SK-N-SH treated with all-trans-retinoic acid at 6 μM for 48 hours (cell line): ENCODE measurements around the gene CLSTN2.

ENCODE experiments used
- ATAC-seq: fragments of 200-7000 bp; cut with Tn5 transposase; 3 replicates; pipeline ENCODE4 v1.9.1; 2020; ENCODE audit warnings: mild to moderate bottlenecking, moderate library complexity
- ARNTL ChIP-seq: fragments of 450-650 bp; formaldehyde crosslinking; IDR thresholded peaks from 2 replicates; pipeline ENCODE4 v1.5.0; 2020; ENCODE audit warnings: low read depth, mild to moderate bottlenecking, moderate library complexity, borderline replicate concordance
- BACH2 ChIP-seq: fragments of 250-450 bp; sonication (Bioruptor Pico); IDR thresholded peaks from 2 replicates; pipeline ENCODE4 v1.9.0; 2021; ENCODE audit warnings: mild to moderate bottlenecking, borderline replicate concordance
- CSDC2 ChIP-seq: fragments of 250-450 bp; sonication (Bioruptor Pico); IDR thresholded peaks from 2 replicates; pipeline ENCODE4 v1.5.0; 2020; ENCODE audit warnings: mild to moderate bottlenecking, moderate library complexity
- CSRNP3 ChIP-seq: fragments of 250-450 bp; sonication (Bioruptor Pico); IDR thresholded peaks from 2 replicates; pipeline ENCODE4 v1.5.1; 2021; ENCODE audit warnings: mild to moderate bottlenecking, moderate library complexity
- ESRRG ChIP-seq: fragments of 250-450 bp; sonication (Bioruptor Pico); IDR thresholded peaks from 2 replicates; pipeline ENCODE4 v1.6.1; 2021; ENCODE audit warnings: mild to moderate bottlenecking
- GLIS3 ChIP-seq: fragments of 250-450 bp; sonication (Bioruptor Pico); IDR thresholded peaks from 2 replicates; pipeline ENCODE4 v1.5.0; 2020; ENCODE audit warnings: mild to moderate bottlenecking, moderate library complexity
- ISL1 ChIP-seq: fragments of 250-450 bp; sonication (Bioruptor Pico); IDR thresholded peaks from 2 replicates; pipeline ENCODE4 v2.1.2; 2022; ENCODE audit warnings: mild to moderate bottlenecking, moderate library complexity
- OSR1 ChIP-seq: fragments of 250-450 bp; sonication (Bioruptor Pico); IDR thresholded peaks from 2 replicates; pipeline ENCODE4 v1.8.0; 2022; ENCODE audit warnings: moderate library complexity, mild to moderate bottlenecking, inconsistent platforms
- PPARA ChIP-seq: fragments of 250-450 bp; sonication (Bioruptor Pico); IDR thresholded peaks from 2 replicates; pipeline ENCODE4 v1.5.0; 2020; ENCODE audit warnings: mild to moderate bottlenecking, borderline replicate concordance
- RARB ChIP-seq: fragments of 250-450 bp; sonication (Bioruptor Pico); IDR thresholded peaks from 2 replicates; pipeline ENCODE4 v1.8.0; 2021; ENCODE audit warnings: mild to moderate bottlenecking, moderate library complexity
- SNAI2 ChIP-seq: fragments of 250-450 bp; sonication (Bioruptor Pico); IDR thresholded peaks from 2 replicates; pipeline ENCODE4 v1.5.0; 2020; ENCODE audit warnings: mild to moderate bottlenecking, moderate library complexity
- TCF4 ChIP-seq: fragments of 250-450 bp; sonication (Bioruptor Pico); IDR thresholded peaks from 2 replicates; pipeline ENCODE4 v1.8.0; 2021; ENCODE audit warnings: mild to moderate bottlenecking, moderate library complexity, borderline replicate concordance
- TOX ChIP-seq: fragments of 250-450 bp; sonication (Bioruptor Pico); IDR thresholded peaks from 2 replicates; pipeline ENCODE4 v1.8.0; 2021; ENCODE audit warnings: mild to moderate bottlenecking, moderate library complexity, borderline replicate concordance
- ZC3H10 ChIP-seq: fragments of 250-450 bp; sonication (Bioruptor Pico); IDR thresholded peaks from 2 replicates; pipeline ENCODE4 v1.5.1; 2021; ENCODE audit warnings: mild to moderate bottlenecking, moderate library complexity
- ZFP30 ChIP-seq: fragments of 450-650 bp; formaldehyde crosslinking; IDR thresholded peaks from 2 replicates; pipeline ENCODE4 v1.5.0; 2022; ENCODE audit warnings: mild to moderate bottlenecking, moderate library complexity
- ZNF565 ChIP-seq: fragments of 450-650 bp; formaldehyde crosslinking; conservative IDR thresholded peaks from 2 replicates; pipeline ENCODE4 v1.5.0; 2020; ENCODE audit warnings: low read depth, mild to moderate bottlenecking, moderate library complexity
- ZNF70 ChIP-seq: fragments of 450-650 bp; formaldehyde crosslinking; IDR thresholded peaks from 2 replicates; pipeline ENCODE4 v1.5.0; 2020; ENCODE audit warnings: mild to moderate bottlenecking, moderate library complexity
- ZNF8 ChIP-seq: fragments of 450-650 bp; formaldehyde crosslinking; IDR thresholded peaks from 2 replicates; pipeline ENCODE4 v1.5.0; 2020; ENCODE audit warnings: mild to moderate bottlenecking, moderate library complexity
- TF ChIP-seq, protein P1 (sequence below): fragments of 250-450 bp; sonication (Bioruptor Pico); IDR thresholded peaks from 2 replicates; pipeline ENCODE4 v1.8.0; 2020; ENCODE audit warnings: mild to moderate bottlenecking, moderate library complexity, borderline replicate concordance
- TF ChIP-seq, protein P2 (sequence below): fragments of 250-450 bp; sonication (Bioruptor Pico); IDR thresholded peaks from 2 replicates; pipeline ENCODE4 v1.5.1; 2020; ENCODE audit warnings: low read depth, mild to moderate bottlenecking, moderate library complexity
- TF ChIP-seq, protein P3 (sequence below): fragments of 250-450 bp; sonication (Bioruptor Pico); IDR thresholded peaks from 2 replicates; pipeline ENCODE4 v1.5.0; 2020; ENCODE audit warnings: mild to moderate bottlenecking, moderate library complexity
- TF ChIP-seq, protein P4 (sequence below): fragments of 250-450 bp; sonication (Bioruptor Pico); IDR thresholded peaks from 2 replicates; pipeline ENCODE4 v1.8.0; 2021; ENCODE audit warnings: low read depth, mild to moderate bottlenecking, moderate library complexity, borderline replicate concordance

CLSTN2 gene

GRCh38 chr3:140430494-140430893 lies 495.5 kb downstream of the CLSTN2 start (continued):
- TF ChIP-seq RARB (CRISPR knock-in tag), result no peak

DNA sequence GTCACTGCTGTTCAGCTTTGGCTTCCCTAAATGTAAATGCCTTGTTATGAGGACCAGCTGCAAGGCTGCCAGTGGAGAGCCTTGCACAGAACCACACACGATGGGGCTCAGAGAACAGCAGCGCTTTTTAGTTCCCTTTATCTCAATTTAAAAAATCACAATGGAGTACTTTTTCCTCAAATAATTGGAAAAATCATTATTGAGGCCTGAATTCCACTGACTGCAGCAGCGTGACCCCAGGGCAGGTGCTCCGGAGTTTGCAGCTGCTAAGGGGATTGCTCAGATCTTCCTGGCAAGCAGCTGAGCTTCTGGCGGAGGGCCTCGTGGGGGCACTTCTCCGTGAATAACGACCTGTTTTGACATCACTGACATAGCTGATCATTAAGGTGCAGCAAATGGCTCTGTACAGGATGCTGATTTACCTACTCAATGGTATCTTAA lies 497.3 kb downstream of the CLSTN2 start:
- no peak for ATAC-seq

DNA sequence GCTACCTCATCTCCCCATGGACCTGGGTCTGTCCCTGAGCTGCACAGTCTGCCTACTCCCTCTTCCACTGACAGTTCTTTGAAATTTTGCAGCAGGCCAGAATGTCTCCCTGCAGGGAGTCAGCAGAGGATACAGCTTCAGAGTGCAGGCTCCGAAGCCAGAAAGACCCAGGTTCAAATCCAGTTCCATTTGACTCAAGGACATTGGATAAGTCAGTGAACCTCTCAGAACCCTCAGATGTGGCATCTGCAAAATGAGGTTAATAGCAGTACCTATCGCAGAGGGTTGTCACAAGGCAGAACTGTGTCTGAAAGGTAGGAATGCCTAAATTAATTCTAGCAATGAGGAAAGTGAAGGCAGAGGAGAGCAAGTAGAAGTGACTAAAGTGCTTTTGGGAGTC lies 498.4 kb downstream of the CLSTN2 start:
- no peak for ATAC-seq
- TF ChIP-seq ZNF8 (CRISPR knock-in tag), result no peak

More for the DNA sequence above, 497.3 kb downstream of the CLSTN2 start:
- no peak for TF ChIP-seq ZNF70 (CRISPR knock-in tag)
- no peak for TF ChIP-seq CSRNP3
- no peak for TF ChIP-seq ZNF565 (CRISPR knock-in tag)
- no peak for TF ChIP-seq TOX (CRISPR knock-in tag)
- TF ChIP-seq BACH2 (CRISPR knock-in tag), result no peak
- no peak for TF ChIP-seq ESRRG
- TF ChIP-seq, protein P1, sequence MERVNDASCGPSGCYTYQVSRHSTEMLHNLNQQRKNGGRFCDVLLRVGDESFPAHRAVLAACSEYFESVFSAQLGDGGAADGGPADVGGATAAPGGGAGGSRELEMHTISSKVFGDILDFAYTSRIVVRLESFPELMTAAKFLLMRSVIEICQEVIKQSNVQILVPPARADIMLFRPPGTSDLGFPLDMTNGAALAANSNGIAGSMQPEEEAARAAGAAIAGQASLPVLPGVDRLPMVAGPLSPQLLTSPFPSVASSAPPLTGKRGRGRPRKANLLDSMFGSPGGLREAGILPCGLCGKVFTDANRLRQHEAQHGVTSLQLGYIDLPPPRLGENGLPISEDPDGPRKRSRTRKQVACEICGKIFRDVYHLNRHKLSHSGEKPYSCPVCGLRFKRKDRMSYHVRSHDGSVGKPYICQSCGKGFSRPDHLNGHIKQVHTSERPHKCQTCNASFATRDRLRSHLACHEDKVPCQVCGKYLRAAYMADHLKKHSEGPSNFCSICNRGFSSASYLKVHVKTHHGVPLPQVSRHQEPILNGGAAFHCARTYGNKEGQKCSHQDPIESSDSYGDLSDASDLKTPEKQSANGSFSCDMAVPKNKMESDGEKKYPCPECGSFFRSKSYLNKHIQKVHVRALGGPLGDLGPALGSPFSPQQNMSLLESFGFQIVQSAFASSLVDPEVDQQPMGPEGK (CRISPR knock-in tag), result no peak
- no peak for TF ChIP-seq ZFP30 (CRISPR knock-in tag)
- no peak for TF ChIP-seq RARB (CRISPR knock-in tag)
- no peak for TF ChIP-seq ARNTL (CRISPR knock-in tag)
- no peak for TF ChIP-seq ZNF8 (CRISPR knock-in tag)
- TF ChIP-seq ZC3H10 (CRISPR knock-in tag), result no peak
- TF ChIP-seq OSR1 (CRISPR knock-in tag), result no peak
- no peak for TF ChIP-seq TCF4 (CRISPR knock-in tag)
- TF ChIP-seq SNAI2 (CRISPR knock-in tag), result no peak
- no peak for TF ChIP-seq CSDC2 (CRISPR knock-in tag)
- TF ChIP-seq, protein P2, sequence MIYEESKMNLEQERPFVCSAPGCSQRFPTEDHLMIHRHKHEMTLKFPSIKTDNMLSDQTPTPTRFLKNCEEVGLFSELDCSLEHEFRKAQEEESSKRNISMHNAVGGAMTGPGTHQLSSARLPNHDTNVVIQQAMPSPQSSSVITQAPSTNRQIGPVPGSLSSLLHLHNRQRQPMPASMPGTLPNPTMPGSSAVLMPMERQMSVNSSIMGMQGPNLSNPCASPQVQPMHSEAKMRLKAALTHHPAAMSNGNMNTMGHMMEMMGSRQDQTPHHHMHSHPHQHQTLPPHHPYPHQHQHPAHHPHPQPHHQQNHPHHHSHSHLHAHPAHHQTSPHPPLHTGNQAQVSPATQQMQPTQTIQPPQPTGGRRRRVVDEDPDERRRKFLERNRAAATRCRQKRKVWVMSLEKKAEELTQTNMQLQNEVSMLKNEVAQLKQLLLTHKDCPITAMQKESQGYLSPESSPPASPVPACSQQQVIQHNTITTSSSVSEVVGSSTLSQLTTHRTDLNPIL (CRISPR knock-in tag), result no peak
- TF ChIP-seq GLIS3 (CRISPR knock-in tag), result no peak
- TF ChIP-seq, protein P3, sequence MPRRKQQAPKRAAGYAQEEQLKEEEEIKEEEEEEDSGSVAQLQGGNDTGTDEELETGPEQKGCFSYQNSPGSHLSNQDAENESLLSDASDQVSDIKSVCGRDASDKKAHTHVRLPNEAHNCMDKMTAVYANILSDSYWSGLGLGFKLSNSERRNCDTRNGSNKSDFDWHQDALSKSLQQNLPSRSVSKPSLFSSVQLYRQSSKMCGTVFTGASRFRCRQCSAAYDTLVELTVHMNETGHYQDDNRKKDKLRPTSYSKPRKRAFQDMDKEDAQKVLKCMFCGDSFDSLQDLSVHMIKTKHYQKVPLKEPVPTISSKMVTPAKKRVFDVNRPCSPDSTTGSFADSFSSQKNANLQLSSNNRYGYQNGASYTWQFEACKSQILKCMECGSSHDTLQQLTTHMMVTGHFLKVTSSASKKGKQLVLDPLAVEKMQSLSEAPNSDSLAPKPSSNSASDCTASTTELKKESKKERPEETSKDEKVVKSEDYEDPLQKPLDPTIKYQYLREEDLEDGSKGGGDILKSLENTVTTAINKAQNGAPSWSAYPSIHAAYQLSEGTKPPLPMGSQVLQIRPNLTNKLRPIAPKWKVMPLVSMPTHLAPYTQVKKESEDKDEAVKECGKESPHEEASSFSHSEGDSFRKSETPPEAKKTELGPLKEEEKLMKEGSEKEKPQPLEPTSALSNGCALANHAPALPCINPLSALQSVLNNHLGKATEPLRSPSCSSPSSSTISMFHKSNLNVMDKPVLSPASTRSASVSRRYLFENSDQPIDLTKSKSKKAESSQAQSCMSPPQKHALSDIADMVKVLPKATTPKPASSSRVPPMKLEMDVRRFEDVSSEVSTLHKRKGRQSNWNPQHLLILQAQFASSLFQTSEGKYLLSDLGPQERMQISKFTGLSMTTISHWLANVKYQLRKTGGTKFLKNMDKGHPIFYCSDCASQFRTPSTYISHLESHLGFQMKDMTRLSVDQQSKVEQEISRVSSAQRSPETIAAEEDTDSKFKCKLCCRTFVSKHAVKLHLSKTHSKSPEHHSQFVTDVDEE, result no peak
- TF ChIP-seq, protein P4, sequence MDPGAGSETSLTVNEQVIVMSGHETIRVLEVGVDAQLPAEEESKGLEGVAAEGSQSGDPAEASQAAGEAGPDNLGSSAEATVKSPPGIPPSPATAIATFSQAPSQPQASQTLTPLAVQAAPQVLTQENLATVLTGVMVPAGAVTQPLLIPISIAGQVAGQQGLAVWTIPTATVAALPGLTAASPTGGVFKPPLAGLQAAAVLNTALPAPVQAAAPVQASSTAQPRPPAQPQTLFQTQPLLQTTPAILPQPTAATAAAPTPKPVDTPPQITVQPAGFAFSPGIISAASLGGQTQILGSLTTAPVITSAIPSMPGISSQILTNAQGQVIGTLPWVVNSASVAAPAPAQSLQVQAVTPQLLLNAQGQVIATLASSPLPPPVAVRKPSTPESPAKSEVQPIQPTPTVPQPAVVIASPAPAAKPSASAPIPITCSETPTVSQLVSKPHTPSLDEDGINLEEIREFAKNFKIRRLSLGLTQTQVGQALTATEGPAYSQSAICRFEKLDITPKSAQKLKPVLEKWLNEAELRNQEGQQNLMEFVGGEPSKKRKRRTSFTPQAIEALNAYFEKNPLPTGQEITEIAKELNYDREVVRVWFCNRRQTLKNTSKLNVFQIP (CRISPR knock-in tag), result no peak
- TF ChIP-seq, all 23 proteins: peak for 0

- no peak for ATAC-seq
- TF ChIP-seq, protein P4 (CRISPR knock-in tag), result no peak
- TF ChIP-seq ISL1, result no peak
- no peak for TF ChIP-seq GLIS3 (CRISPR knock-in tag)
- no peak for TF ChIP-seq PPARA (CRISPR knock-in tag)
- TF ChIP-seq ARNTL (CRISPR knock-in tag), result no peak
- TF ChIP-seq, protein P1 (CRISPR knock-in tag), result no peak
- TF ChIP-seq, protein P2 (CRISPR knock-in tag), result no peak
These were observed 499.4 kb downstream of the CLSTN2 start for GRCh38 chr3:140434261-140434905.
